AG04450 (cell line): Measurements from ENCODE around the gene PLPPR4. TPM values are rescaled to one million over a fixed set of nuclear protein-coding genes. Genes with fewer than 3 reads are reported as not detected.

Experiments used
- CTCF ChIA-PET: fragments of 300-600, 350-600 bp; formaldehyde crosslinking; extraction: SDS; loops from one replicate; lab custom pipeline; 2022; ENCODE audit warnings: antibody characterized with exemption, inconsistent platforms; lab: Charles Lee
- POLR2A ChIA-PET: fragments of 350-600 bp; formaldehyde crosslinking; extraction: SDS; loops from one replicate; lab custom pipeline; 2021; ENCODE audit warnings: antibody characterized with exemption, inconsistent platforms; lab: Yijun Ruan, JAX
- DNase-seq: peaks from one replicate; pipeline ENCODE4 v3.0.0-alpha.2; 2011; ENCODE audit warnings: low read depth, low spot score
- H3K27ac ChIP-seq: one replicate; pipeline ENCODE4 v1.5.1; 2012; ENCODE audit warnings: low read depth, low read length, control low read depth
- H3K27me3 ChIP-seq: one replicate; pipeline ENCODE4 v1.6.0; 2012; ENCODE audit warnings: low read length; ENCODE audit not compliant: control insufficient read depth, insufficient read depth
- H3K4me3 ChIP-seq: 2 replicates; pipeline ENCODE4 v1.5.1; 2011; ENCODE audit warnings: mild to moderate bottlenecking, low read depth, low read length, control low read depth
- H3K9me3 ChIP-seq: 2 replicates; pipeline ENCODE4 v1.5.1; 2012; ENCODE audit warnings: low read length; ENCODE audit not compliant: control insufficient read depth, insufficient read depth
- CTCF ChIP-seq: IDR thresholded peaks from 2 replicates; pipeline ENCODE4 v1.5.1; 2011; ENCODE audit warnings: low read depth, low read length, control low read depth, inconsistent platforms
- polyA plus RNA-seq: library from polyadenylated mRNA; depleted of rRNA; stranded (reverse); fragments of >200 nt; gene quantifications from 2 replicates; pipeline ENCODE4 v1.2.3, GENCODE V29; 2011

Gene PLPPR4
- polyA plus RNA-seq, 1 experiment, result 5.9 TPM

DNA sequence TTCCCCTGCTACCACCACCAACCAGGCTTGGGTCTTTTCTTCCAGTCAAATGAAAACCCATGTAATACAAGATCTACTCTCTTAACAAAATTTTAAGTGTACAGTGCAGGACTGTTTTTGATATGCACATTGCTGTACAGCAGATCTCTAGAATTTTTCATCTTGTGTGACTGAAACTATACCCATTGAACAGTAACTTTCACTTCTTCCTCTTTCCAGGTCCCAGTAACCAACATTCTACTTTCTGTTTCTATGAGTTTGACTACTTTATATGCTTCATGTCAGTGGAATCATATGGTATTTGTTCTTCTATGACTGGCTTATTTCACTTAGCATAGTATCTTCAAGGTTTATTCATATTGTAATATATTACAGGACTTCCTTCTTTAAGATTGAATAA lies 45.3 kb upstream of the PLPPR4 start:
- CTCF ChIA-PET, result no interaction called here
- H3K4me3 ChIP-seq, result no peak overlapping the region
- POLR2A ChIA-PET, result no interaction called here
- H3K27me3 ChIP-seq, result peaks cover 3% of the 10 kb centered on the region
- no peak for DNase-seq
- TF ChIP-seq CTCF, result no peak
- H3K9me3 ChIP-seq, result no peaks in the 10 kb centered on the region
- H3K27ac ChIP-seq, result no peak overlapping the region

DNA sequence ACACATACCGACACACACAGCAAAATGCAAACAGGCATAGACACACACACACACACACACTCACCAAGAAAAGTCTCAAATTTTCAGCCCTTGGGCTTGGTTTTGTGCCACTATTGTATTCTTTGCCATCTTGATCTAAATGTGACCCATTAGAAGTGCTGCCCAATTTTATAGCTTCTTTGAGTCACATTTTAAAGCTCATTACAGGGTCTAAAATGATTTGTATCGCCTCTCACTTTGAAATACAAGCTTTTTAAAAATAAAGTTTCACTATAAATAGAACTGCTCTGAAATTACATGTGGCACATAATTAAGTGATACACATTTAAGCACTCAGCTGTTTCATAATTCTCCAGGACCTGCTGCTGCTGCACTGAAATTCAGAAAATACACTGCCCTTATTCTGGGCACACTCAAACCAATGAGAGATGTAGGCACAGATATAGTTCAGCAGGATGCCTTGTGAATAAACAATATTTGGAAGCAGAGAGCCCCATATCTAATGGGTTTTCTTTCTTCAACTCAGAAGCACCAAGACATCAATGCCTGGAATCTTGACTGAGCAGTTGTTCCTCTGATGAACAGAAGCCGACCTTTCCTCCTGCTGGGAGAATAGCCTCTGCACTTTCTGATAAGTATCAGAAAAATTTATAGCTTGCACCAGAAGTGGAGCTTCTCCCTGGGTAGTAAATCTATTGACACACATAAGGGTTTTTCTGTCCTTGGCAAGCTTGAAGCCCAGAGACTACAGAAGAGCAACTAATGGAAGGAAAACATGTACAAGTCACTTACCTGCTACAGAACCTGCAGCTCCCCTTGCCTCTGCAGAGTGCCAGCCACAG lies 37.0 kb upstream of the PLPPR4 start:
- CTCF ChIA-PET, result interaction anchor here (1.2 kb wide), 1 partner anchor 254 kb away, joined by 3 read pairs; no protein-coding TSS in a partner anchor
- Histone ChIP-seq H3K9me3 (no peaks in the 10 kb centered on the region), H3K27me3 (peaks cover 10% of the 10 kb centered on the region), H3K4me3 (no peak overlapping the region), H3K27ac (no peak overlapping the region)
- DNase-seq, result no peak
- no peak for TF ChIP-seq CTCF
- POLR2A ChIA-PET, result no interaction called here

GRCh38 chr1:99228153-99228552 lies 36.1 kb upstream of the PLPPR4 start:
- DNase-seq, result no peak
- no peak for TF ChIP-seq CTCF
- ChIA-PET CTCF (interaction anchor here (1.0 kb wide), 1 partner anchor 33 kb away, joined by 3 read pairs; no protein-coding TSS in a partner anchor), POLR2A (no interaction called here)
- H3K9me3 ChIP-seq, result no peaks in the 10 kb centered on the region
- H3K27me3 ChIP-seq, result peaks cover 7% of the 10 kb centered on the region
- H3K27ac ChIP-seq, result no peak overlapping the region
- no peak overlapping the region for H3K4me3 ChIP-seq

DNA sequence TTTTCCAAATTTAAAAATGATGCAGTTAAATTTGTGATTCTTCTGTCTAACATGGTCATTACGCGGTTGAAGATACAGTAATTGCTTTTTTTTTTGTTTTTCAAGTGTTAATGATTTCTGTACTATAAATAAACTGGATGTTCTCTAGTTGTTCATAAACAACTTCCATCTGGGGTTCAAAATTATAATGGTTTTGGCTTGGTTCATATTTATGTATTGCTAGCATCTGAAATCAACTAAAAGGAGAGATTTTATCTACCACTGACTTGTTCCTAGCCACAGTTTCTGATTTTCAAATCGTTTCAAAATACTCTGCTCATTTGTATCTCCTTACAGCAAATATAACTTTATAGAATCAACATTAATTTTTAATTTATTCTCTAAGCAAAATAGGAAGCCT lies 35.2 kb upstream of the PLPPR4 start:
- no peak for DNase-seq
- ChIA-PET CTCF (interaction anchor here (1.0 kb wide), 1 partner anchor 32 kb away, joined by 3 read pairs; no protein-coding TSS in a partner anchor), POLR2A (no interaction called here)
- Histone ChIP-seq H3K9me3 (no peaks in the 10 kb centered on the region), H3K27ac (no peak overlapping the region), H3K27me3 (peaks cover 7% of the 10 kb centered on the region), H3K4me3 (no peak overlapping the region)
- no peak for TF ChIP-seq CTCF

DNA sequence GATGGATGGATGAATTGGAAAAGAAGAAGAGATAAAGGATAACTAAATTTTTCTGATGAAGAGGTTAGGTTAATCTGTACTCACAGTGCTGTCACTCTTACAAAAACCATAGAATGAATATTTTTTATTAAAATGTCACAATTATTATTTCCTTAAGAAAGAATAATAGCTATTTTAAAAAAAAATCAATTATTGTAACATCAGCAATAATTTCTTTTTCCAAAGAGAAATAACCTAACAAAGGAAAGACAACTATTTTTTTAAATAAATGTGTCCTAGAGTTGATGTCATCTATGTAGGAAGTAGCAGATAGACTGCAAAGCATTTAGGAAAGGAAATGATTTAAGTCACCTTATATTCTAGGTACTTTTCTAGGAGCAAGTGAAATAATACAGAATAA lies 33.6 kb upstream of the PLPPR4 start:
- H3K27ac ChIP-seq, result no peak overlapping the region
- H3K9me3 ChIP-seq, result no peaks in the 10 kb centered on the region
- peaks cover 7% of the 10 kb centered on the region for H3K27me3 ChIP-seq
- DNase-seq, result no peak
- ChIA-PET POLR2A (no interaction called here), CTCF (no interaction called here)
- no peak for TF ChIP-seq CTCF
- H3K4me3 ChIP-seq, result no peak overlapping the region
